Measurements from ENCODE around the gene RAD51B. TPM values are rescaled to one million over a fixed set of nuclear protein-coding genes. Genes with fewer than 3 reads are reported as not detected.
A peak's percentile ranks its signal among the peaks of the same experiment; 100 is the strongest.
"Not testable (repeated sequence)": the region's sequence is repeated elsewhere in the genome, so short reads cannot be mapped to it uniquely, and the experiment has no call there.

The RAD51B gene
- total RNA-seq, 2 donors from 2014 or later, result 31.1 to 67.3 TPM

DNA sequence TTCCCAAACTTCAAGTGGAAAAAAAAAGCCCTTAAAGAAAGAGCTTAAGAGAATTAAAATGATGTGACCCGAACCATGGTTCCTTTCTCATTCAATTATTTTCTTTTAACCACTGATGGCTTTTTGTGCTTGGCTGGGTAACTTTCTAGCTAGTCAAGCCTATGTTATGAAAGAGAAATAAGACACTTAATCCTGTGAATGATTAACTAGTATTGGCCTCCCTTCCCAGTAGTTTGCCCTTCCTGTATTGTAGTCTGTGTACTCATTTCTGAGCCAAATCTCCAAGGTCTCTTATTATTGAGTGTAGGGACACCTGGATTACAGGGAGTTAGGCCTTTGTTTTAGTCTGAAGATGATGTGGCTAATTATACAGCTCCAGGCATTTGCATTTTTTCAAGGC lies 353.0 kb downstream of the RAD51B start:
- no peak for ATAC-seq
- Mint-ChIP-seq H3K9me3 (no peaks in the 10 kb centered on the region), H3K27me3 (peaks cover 0 to 3% of the 10 kb centered on the region in 2 donors), H3K4me1 (ENCODE audit: low read depth in 2 of 2) (no peaks in the 10 kb centered on the region), H3K36me3 (peaks cover 4% of the 10 kb centered on the region), H3K4me3 (no peak overlapping the region), H3K27ac (no peak overlapping the region)
- DNase-seq (ENCODE audit: low spot score), result no peak

DNA sequence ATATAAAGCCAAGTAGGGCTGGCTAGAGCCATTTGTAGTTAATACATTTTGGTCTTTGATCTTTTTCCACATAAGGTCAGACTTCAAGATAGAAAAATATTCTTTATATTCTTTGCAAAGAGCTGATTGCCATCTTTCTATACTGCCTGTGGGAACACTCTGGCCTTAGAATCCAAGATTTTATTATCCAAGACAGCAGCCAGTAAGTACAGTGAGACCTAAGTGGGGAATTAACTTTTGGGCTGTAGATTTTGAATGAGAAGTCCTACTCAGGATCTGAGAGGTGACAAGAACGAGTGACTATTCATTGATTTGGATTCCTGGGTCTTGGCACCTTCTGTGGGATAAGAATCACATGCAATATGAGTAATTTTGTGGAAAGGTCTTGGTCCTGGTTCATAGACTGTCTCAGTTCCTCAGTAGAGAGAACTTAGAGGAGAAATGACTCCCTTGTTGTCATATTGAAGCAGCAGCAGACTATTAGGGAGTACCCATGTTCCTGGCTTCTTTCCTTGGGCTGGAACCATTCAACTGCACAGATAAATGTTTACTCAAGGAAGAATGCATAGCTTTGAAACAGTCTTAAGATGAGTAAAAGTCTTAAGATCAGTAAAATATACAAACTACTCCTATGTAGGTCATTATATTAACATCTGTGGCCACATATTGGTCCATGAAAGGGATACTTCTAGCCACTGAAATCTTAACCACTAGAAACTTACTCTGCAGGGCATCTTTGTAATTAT lies 353.8 kb downstream of the RAD51B start:
- peaks cover 4% of the 10 kb centered on the region for H3K36me3 Mint-ChIP-seq
- no peak overlapping the region for H3K4me3 Mint-ChIP-seq
- H3K27ac Mint-ChIP-seq, result no peak overlapping the region
- ATAC-seq, result no peak
- H3K9me3 Mint-ChIP-seq, result no peaks in the 10 kb centered on the region
- peaks cover 0 to 3% of the 10 kb centered on the region in 2 donors for H3K27me3 Mint-ChIP-seq
- no peak for DNase-seq (ENCODE audit: low spot score)
- no peaks in the 10 kb centered on the region for H3K4me1 Mint-ChIP-seq (ENCODE audit: low read depth in 2 of 2)

DNA sequence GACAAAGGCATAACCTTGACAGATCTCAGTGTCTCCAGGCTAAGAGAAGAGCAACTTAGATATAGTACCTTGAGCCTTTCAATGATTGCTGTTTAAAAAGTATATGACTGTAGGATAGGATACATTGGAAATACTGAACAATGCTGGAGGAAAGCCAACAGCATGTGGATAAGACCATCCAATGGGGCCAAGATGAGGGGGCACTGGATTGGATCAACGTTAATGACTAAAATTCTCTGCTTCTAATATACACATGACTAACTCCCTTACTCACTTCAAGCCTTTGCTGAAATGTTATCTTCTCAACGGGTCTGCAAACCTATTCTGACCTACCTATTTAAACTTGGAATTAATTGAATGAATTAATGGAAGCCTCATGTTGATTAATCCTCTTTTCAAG lies 354.9 kb downstream of the RAD51B start:
- Mint-ChIP-seq H3K27me3 (no peaks in the 10 kb centered on the region), H3K4me3 (no peak overlapping the region), H3K27ac (no peak overlapping the region), H3K36me3 (peaks cover 4% of the 10 kb centered on the region), H3K4me1 (ENCODE audit: low read depth in 2 of 2) (no peaks in the 10 kb centered on the region), H3K9me3 (no peaks in the 10 kb centered on the region)
- DNase-seq (ENCODE audit: low spot score) (no peak), ATAC-seq (no peak)

DNA sequence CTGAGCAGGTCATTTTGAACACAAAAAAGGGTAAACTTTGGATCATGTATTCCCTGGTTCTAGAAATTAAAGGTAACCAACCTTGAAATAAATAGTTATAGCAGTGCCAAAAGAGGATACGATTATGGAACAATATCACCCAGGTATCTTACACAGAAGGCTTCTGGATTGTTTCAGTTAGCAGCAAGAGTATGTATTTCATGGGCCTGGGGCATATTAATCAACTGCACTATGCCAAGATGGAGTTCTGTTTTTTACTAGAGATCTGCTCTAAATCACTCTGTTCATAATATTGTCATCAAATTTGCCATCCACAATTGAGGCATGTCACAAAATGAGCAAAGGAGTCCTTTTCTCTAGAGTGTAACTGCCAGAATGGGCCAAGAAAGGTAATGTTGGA lies 357.1 kb downstream of the RAD51B start:
- Mint-ChIP-seq H3K27ac (no peak overlapping the region), H3K36me3 (peaks cover 4% of the 10 kb centered on the region), H3K9me3 (no peaks in the 10 kb centered on the region), H3K4me1 (ENCODE audit: low read depth in 2 of 2) (peaks cover 5 to 11% of the 10 kb centered on the region in 2 donors), H3K27me3 (no peaks in the 10 kb centered on the region), H3K4me3 (no peak overlapping the region)
- ATAC-seq (no peak), DNase-seq (ENCODE audit: low spot score) (no peak)

DNA sequence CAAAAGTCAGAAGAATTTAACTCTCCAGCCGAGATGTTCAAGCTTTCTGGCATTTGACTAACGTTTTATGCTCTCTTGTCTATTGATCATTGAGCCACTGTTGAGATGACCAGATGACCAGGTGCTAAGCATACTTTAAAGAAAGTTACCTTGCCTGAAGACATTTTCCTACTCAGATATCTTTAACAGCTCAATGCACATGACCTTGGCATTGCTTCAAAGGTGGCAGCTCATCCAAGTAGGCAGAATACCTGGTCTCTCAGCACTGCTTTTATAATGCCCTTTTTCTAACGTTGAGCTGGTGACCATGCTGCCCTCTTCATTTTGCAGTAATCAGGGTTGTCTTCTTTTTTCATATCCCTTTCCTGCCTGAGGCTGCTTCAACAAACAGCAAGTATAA lies 358.1 kb downstream of the RAD51B start:
- Mint-ChIP-seq H3K9me3 (no peaks in the 10 kb centered on the region), H3K27ac (no peak overlapping the region), H3K4me1 (ENCODE audit: low read depth in 2 of 2) (peaks cover 13 to 17% of the 10 kb centered on the region in 2 donors), H3K4me3 (no peak overlapping the region), H3K36me3 (peaks cover 4% of the 10 kb centered on the region), H3K27me3 (no peaks in the 10 kb centered on the region)
- no peak for ATAC-seq
- DNase-seq (ENCODE audit: low spot score), result no peak

DNA sequence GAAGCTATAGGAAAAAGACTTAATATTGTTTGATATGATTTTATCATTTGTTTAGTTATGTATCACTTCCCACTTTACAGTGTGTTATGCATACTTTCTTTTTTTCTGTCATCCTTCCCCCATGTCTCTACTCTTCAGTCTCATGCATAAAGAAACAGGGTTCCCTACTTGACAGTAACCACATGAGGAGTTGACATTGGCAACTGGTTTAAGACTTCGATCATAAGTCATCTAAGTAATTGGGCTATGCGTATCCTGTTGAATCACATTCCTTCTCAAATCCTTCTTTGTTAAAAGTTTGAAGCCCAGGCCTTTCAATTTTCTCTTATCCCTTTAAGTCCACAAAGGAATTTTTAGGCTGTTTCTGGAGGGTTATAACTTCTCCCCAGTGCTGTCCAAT lies 358.7 kb downstream of the RAD51B start:
- H3K27ac Mint-ChIP-seq, result no peak overlapping the region
- no peaks in the 10 kb centered on the region for H3K9me3 Mint-ChIP-seq
- DNase-seq (ENCODE audit: low spot score), result no peak
- H3K4me1 Mint-ChIP-seq (ENCODE audit: low read depth in 2 of 2), result peaks cover 17 to 22% of the 10 kb centered on the region in 2 donors
- H3K4me3 Mint-ChIP-seq, result no peak overlapping the region
- peaks cover 4% of the 10 kb centered on the region for H3K36me3 Mint-ChIP-seq
- no peak for ATAC-seq
- no peaks in the 10 kb centered on the region for H3K27me3 Mint-ChIP-seq

DNA sequence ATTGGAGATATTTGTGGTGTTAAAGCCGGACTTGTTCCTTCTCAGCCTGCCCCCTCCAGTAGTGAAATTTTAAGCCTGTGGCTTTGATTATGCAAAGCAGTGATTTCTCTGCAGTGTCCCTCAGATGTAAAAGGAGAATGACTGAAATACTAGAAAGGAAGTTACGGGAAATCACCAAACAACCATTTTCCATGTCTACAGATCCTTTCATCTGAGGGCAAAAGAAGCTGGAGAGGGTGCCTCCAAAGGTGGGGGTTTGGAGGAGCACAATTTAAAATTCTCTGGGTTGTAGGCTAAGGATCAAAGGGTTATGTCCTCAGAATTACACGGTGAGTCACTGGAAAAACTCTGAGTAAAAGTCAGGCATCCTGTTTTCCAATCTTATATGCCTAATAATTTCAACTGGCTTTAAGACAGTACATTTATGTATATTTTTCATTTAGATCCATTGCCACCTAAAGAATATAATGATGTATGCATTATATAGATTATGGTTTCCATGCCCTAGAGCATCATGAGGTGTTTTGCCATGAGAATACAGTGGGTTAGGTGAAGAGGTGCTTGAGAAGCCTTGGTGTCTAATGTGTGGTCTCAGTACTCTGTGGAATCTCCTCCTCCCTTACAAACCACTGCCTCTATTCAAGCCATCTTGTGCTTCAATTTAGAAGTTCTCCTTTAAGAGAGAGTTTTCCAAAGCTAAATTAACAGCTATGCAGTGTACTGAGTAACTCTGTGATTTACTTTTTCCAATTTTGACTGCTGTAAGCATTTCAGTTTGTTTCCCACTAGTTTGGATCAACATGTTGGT lies 362.1 kb downstream of the RAD51B start:
- Mint-ChIP-seq H3K4me1 (ENCODE audit: low read depth in 2 of 2) (peaks cover 17 to 22% of the 10 kb centered on the region in 2 donors), H3K27ac (peak overlapping the region; percentile 38 to 83), H3K36me3 (no peaks in the 10 kb centered on the region), H3K27me3 (no peaks in the 10 kb centered on the region), H3K9me3 (no peaks in the 10 kb centered on the region), H3K4me3 (no peak overlapping the region)
- ATAC-seq, result no peak
- no peak for DNase-seq (ENCODE audit: low spot score)

DNA sequence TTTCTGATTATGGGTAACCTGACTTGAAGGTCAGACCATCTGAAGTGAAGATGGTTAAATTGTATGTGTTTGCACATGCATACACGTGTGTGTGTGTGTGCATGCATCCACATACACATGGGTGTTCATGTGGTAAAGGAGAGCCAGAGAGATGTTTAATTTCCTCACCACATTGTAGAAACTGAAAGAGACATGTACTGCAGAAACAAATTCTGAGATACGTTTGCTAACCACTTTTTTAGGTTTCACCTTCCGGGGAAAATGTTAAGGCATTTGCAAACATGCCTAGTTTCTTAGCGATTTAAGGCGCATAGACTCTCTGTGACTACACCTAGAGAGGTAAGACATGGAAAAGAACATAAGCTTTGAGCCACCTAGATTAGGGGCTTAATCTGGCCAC lies 362.9 kb downstream of the RAD51B start:
- ATAC-seq (peak; percentile 61 to 75), DNase-seq (ENCODE audit: low spot score) (no peak)
- H3K4me3 Mint-ChIP-seq, result peak overlapping the region; percentile 49
- peaks cover 17 to 22% of the 10 kb centered on the region in 2 donors for H3K4me1 Mint-ChIP-seq (ENCODE audit: low read depth in 2 of 2)
- no peaks in the 10 kb centered on the region for H3K36me3 Mint-ChIP-seq
- peak overlapping the region; percentile 38 to 83 for H3K27ac Mint-ChIP-seq
- H3K27me3 Mint-ChIP-seq, result no peaks in the 10 kb centered on the region
- no peaks in the 10 kb centered on the region for H3K9me3 Mint-ChIP-seq

DNA sequence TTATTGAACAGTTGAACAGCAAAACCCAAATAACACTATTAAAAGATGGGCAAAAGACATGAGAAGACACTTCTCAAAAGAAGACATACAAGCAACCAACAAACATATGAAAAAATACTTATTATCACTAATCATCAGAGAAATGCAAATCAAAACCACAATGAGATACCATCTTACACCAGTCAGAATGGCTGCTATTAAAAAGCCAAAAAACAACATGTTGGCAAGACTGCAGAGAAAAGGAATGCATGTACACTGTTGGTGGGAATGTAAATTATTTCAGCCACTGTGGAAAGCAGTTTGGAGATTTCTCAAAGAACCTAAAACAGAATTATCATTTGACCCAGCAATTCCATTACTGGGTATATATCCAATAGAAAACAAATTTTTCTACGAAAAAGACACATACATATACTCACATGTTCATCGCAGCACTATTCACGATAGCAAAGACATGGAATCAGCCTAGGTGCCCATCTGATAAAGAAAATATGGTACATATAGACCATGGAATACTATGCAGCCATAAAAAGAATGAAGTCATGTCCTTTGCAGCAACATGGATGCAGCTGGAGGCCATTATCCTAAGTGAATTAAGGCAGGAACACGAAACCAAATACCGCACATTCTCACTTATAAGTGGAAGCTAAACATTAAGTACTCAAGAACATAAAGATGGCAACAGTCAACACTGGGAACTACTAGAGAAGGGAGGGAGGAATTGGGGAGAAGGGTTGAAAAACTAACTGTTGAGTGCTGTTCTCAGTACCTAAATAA lies 367.1 kb downstream of the RAD51B start:
- not testable (repeated sequence) for ATAC-seq, H3K36me3 Mint-ChIP-seq
- peaks cover 11 to 12% of the 10 kb centered on the region in 2 donors for H3K4me1 Mint-ChIP-seq (ENCODE audit: low read depth in 2 of 2)

DNA sequence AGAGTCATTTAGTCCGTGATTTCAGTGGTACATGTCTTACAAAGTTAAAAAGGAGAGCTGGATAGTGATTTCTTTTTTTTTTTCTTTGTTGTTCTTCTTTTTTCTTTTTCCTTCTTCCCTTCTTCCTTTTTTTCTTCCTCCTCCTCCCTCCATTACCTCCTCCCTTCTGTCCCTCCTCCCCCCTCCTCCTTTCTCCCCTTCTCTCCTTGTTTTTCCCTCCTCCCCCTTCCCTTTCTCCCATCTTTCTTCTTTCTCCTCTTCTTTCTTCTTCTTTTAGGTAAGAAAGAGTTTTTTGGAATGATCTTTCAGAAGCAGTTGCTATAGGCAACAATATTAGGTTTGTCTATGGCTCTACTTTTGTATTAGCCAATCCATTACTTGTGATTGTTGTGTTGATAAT lies 368.6 kb downstream of the RAD51B start:
- Mint-ChIP-seq H3K9me3 (no peaks in the 10 kb centered on the region), H3K36me3 (no peaks in the 10 kb centered on the region), H3K27me3 (peaks cover 0 to 2% of the 10 kb centered on the region in 2 donors), H3K4me3 (no peak overlapping the region), H3K4me1 (ENCODE audit: low read depth in 2 of 2) (peaks cover 0 to under 1% of the 10 kb centered on the region in 2 donors), H3K27ac (no peak overlapping the region)
- DNase-seq (ENCODE audit: low spot score), result no peak
- ATAC-seq, result no peak

More for the DNA sequence above, 367.1 kb downstream of the RAD51B start:
- not testable (repeated sequence) for DNase-seq (ENCODE audit: low spot score); H3K27ac Mint-ChIP-seq; H3K27me3 Mint-ChIP-seq; H3K4me3 Mint-ChIP-seq; H3K9me3 Mint-ChIP-seq

DNA sequence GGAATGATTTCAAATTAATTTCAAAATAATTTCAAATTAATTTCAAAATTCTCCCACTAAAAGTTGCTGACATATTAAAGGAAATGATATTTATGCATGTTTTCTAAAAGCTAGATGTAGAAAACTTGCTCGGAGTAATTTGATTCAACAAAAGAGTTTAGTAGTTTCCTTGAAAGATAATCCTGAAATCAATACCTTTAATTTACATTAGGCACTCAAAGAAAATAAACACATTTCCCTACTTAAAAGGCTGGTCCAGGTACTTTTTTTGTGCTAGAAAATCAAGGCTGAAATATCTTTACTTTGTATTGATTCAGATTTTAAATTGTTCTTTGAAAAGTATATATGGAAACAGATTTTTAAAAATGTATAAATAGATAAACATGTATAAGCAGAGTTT lies 370.5 kb downstream of the RAD51B start:
- no peaks in the 10 kb centered on the region for H3K9me3 Mint-ChIP-seq
- ATAC-seq (no peak), DNase-seq (ENCODE audit: low spot score) (no peak)
- H3K27me3 Mint-ChIP-seq, result peaks cover 0 to 2% of the 10 kb centered on the region in 2 donors
- H3K4me1 Mint-ChIP-seq (ENCODE audit: low read depth in 2 of 2), result no peaks in the 10 kb centered on the region
- no peak overlapping the region for H3K4me3 Mint-ChIP-seq
- H3K27ac Mint-ChIP-seq, result no peak overlapping the region
- H3K36me3 Mint-ChIP-seq, result no peaks in the 10 kb centered on the region

DNA sequence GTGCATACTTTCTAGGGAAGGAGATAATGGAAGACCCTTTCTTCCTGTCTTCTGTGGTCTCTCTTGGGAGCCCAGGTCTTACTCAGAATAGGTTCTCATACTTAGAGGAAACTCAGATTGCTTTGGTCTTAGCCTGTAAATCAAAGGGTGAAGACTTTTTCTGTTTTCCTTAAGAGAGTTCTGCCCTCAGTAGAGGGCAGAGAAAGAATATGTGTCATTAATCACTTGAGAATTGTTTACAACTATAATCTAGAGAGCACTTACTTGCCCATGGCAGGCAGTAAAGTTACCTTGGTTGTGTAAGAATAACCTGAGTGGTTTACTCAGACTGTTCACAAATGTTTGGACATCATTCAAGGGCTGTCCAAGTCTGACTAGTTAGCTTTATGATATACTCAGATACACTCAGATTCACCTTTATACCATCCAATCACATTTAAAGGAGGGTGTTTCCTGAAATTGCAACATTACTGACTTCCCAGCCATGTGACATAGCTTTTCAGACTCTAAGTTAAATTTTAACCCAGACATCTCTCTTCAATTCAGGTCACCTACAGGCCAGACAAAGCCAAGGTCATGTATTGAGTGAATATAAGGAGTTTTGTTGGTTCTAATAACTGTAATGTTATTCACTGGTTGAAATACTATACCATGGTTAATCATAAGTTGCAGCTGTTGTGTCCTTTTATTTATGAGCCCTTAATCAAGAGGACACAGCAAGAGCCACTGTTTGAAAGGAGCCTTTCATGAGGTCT lies 372.2 kb downstream of the RAD51B start:
- H3K4me1 Mint-ChIP-seq (ENCODE audit: low read depth in 2 of 2), result no peaks in the 10 kb centered on the region
- H3K27me3 Mint-ChIP-seq, result peaks cover 0 to 2% of the 10 kb centered on the region in 2 donors
- ATAC-seq (no peak), DNase-seq (ENCODE audit: low spot score) (no peak)
- no peaks in the 10 kb centered on the region for H3K9me3 Mint-ChIP-seq
- no peak overlapping the region for H3K27ac Mint-ChIP-seq
- no peaks in the 10 kb centered on the region for H3K36me3 Mint-ChIP-seq
- no peak overlapping the region for H3K4me3 Mint-ChIP-seq

DNA sequence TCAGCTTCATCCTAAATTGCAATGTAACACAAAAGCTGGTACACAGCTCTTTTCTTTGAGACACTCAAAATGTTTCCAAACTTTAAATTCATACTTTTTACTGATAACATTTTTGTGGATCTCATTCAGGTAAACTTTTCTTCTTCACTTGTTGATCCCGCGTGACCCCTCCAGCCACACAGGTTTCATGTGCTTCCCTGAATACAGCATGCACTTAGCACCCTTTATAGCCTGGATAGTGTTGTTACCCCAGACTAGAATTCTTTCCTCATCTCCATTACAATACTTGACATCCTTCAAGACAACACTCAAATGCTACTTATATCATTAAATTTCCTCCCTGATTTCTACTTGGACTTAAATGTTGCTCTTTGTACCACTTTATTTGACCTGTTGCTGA lies 373.4 kb downstream of the RAD51B start:
- no peak for ATAC-seq
- no peak for DNase-seq (ENCODE audit: low spot score)
- H3K4me1 Mint-ChIP-seq (ENCODE audit: low read depth in 2 of 2), result no peaks in the 10 kb centered on the region
- H3K27ac Mint-ChIP-seq, result peak overlapping the region in 1 of 2 donors; percentile 3
- H3K36me3 Mint-ChIP-seq, result no peaks in the 10 kb centered on the region
- no peak overlapping the region for H3K4me3 Mint-ChIP-seq
- H3K9me3 Mint-ChIP-seq, result no peaks in the 10 kb centered on the region
- H3K27me3 Mint-ChIP-seq, result peaks cover 0 to 2% of the 10 kb centered on the region in 2 donors
